ENCODE results near the gene PLVAP.

DNA sequence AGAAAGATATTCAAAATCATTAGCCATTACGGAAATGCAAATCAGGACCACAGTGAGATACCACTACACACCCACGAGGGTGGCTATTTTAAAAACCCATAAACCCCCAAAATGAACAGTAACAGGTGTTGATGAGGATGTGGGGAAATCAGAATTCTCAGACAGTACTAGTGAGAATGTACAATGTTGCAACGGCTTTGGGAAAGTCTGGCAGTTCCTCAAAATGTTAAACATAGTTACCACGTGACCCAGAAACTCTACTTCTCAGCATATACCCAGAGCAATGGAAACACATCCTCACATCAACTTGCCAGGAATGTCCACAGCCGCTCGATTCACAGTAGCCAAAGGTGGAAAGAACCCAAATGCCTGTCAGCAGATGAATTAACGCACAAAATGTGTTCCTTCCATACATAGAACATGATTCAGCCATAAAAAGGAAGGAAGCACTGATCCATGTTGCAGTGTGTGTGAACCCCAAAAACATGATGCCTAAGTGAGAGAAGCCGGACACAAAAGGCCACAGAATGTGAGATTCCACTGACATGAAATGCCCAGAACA, 7.0 kb downstream of the PLVAP start:
- TF ChIP-seq, protein P1, sequence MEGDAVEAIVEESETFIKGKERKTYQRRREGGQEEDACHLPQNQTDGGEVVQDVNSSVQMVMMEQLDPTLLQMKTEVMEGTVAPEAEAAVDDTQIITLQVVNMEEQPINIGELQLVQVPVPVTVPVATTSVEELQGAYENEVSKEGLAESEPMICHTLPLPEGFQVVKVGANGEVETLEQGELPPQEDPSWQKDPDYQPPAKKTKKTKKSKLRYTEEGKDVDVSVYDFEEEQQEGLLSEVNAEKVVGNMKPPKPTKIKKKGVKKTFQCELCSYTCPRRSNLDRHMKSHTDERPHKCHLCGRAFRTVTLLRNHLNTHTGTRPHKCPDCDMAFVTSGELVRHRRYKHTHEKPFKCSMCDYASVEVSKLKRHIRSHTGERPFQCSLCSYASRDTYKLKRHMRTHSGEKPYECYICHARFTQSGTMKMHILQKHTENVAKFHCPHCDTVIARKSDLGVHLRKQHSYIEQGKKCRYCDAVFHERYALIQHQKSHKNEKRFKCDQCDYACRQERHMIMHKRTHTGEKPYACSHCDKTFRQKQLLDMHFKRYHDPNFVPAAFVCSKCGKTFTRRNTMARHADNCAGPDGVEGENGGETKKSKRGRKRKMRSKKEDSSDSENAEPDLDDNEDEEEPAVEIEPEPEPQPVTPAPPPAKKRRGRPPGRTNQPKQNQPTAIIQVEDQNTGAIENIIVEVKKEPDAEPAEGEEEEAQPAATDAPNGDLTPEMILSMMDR (IDR thresholded peaks at IDR 0.05; ENCODE audit: insufficient read depth, low read depth, low read length): no peak
- no peak for TF ChIP-seq EZH2 (IDR thresholded peaks at IDR 0.05; ENCODE audit: insufficient read depth, low read length)
